GM19240 (cell line): ENCODE measurements around the gene ZNF205.
"Not testable (repeated sequence)": the region's sequence is repeated elsewhere in the genome, so short reads cannot be mapped to it uniquely, and the experiment has no call there.

ENCODE experiments used
- DNase-seq: peaks from one replicate; pipeline ENCODE4 v3.0.0; 2011; ENCODE audit warnings: low spot score; ENCODE audit not compliant: insufficient read length

Gene ZNF205

GRCh38 chr16:3148256-3149192, 36.1 kb downstream of the ZNF205 start:
- DNase-seq, result no peak

DNA sequence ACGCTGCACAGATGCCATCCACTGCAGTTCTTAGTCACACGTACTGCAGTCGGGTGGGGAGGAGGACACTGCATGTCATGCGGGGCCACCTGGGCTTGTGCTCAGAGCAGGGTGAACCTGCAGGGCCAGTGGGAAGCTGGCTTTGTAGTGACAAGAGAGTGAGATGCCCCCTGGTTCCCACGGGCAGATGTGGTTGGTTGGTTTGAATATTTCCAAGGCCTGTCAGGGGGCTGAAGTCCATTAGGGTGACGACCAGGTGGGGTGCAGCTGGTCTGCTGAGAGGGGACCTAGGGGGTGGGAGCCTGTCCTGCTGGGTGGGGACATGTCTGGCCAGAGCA, 36.8 kb downstream of the ZNF205 start:
- no peak for DNase-seq

DNA sequence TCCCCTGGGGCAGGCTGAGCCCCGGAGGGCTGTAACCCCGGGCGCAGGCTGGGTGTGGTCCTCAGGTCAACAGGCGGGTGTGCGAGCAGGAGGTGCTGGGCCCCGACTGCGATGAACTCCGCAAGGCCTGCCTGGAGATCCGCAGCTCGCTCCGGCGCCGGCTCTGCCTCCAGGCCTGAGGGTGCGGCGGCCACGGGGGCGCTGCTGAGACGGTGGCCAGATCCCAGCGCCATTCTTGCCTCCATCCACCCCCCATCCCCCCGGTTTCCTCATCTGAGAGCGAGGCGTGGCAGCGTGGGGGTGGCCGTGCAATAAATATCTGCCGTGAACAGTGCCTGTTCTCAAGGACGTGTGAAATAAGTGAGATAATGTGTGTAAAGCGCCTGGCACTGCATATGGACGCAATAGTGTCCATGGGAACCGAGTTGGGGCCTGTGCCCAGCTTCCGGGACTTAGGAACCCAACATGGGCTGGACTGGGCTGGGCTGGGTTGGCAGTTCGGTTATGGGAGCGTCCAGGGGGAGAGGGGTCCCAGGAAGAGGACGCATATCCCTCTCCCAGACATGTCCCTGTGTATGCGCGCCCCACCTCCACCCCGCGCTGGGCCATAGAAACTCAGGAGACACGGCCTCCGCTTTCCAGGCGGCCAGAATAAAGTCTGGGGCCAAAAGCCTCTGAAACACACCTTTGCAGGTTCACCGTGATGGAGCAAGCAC, 37.4 kb downstream of the ZNF205 start:
- DNase-seq, result peak; percentile 67

GRCh38 chr16:3150346-3151218, 38.2 kb downstream of the ZNF205 start:
- DNase-seq, result peak; percentile 96

DNA sequence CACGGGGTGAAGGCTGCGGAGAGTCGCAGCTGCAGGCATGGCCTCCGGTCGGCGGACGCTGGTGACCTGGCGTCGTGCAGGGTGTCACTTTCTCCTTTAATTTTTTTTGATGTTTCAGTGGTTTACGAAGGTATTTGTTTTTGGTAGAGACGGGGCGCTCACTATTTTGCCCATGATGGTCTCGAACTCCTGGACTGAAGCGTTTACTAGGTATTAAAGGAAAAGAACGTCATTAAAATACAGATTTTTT, 39.6 kb downstream of the ZNF205 start:
- DNase-seq, result no peak

GRCh38 chr16:3152277-3152990, 40.0 kb downstream of the ZNF205 start:
- DNase-seq, result no peak

DNA sequence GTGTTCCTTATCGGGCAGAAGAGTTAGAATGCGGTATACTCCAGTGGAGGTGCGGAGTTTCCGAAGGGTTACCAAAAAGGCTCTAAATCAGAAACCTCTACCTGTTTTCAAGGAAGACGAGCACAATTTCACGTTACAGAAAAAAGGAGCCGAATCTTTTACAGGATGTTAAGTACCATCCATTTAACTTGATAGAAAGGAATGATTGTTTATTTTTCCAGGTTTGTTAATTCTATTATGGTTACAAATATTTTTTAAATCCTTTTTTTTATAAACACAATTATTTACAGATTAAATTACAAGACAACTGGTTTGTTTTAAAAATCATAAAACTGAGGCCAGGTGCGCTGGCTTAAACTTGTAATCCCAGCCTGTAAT, 40.6 kb downstream of the ZNF205 start:
- DNase-seq, result no peak

- no peak for DNase-seq
Measured at GRCh38 chr16:3155181-3155580, 42.8 kb downstream of the ZNF205 start.

- DNase-seq, result no peak
Measured at GRCh38 chr16:3155972-3156371, 43.6 kb downstream of the ZNF205 start.

- DNase-seq, result no peak
Measured at GRCh38 chr16:3157229-3158025, 45.0 kb downstream of the ZNF205 start.

GRCh38 chr16:3158026-3158509, 45.7 kb downstream of the ZNF205 start:
- DNase-seq, result no peak

GRCh38 chr16:3158510-3159314, 46.3 kb downstream of the ZNF205 start:
- DNase-seq, result peak; percentile 80

- no peak for DNase-seq
Measured at GRCh38 chr16:3161235-3162018, 49.0 kb downstream of the ZNF205 start.

- no peak for DNase-seq
Measured at GRCh38 chr16:3164121-3164991, 52.0 kb downstream of the ZNF205 start.

GRCh38 chr16:3165111-3165822, 52.9 kb downstream of the ZNF205 start:
- no peak for DNase-seq

DNA sequence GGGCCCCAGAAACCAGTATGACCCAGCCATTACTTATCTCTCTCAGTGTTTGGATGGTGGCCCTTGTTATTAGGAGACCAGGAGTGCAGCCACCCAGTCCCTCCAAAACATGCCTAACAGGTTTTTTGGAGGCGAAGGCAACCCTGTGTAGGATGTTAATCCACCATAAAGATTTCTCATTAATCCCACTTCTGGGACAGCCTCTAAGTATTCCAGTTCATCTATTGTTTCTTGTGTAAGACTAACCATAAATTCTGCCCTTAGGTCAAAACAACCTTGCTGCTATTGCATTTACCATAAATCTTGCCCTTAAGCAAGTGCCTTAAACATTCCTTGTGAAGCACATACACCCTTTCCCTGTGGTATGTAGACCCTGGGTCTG, 54.1 kb downstream of the ZNF205 start:
- DNase-seq, result no peak

DNA sequence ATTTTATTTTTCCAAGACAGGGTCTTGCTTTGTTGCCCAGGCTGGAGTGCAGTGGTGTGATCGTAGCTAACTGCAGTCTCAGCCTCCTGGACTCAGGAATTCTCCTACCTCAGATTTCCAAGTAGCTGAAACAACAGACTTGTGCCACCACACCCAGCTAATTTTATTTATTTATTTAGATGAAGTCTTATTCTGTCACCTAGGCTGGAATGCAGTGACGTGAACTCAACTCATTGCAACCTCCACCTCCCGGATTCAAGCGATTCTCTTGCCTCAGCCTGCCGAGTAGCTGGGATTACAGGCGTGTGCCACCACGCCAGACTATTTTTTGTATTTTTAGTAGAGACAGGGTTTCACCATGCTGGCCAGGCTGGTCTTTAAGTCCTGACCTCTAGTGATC, 56.3 kb downstream of the ZNF205 start:
- not testable (repeated sequence) for DNase-seq
